ENCODE results near the gene FBXW11.

DNA sequence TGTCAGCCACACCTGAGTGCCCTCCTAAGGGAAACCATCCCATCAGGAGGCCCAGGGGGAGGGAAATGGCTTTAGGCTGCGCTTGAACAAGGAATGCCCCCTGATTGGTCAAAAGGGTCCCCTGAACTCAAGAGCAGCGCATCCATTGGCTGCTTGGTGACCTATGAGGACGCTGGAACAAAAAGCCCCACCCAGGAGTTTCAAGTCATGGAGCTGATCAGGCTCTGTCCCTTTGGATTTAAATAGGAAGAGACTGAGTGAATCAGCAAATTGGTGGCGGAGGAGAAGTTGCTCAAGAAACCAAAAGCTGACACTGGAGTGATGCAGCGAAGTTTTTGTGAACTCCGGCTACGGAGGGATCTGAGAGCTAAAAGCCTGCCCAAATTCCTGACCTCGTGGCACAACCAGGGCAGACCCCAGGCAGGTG lies 154.2 kb downstream of the FBXW11 start:
- TF ChIP-seq, protein P1, sequence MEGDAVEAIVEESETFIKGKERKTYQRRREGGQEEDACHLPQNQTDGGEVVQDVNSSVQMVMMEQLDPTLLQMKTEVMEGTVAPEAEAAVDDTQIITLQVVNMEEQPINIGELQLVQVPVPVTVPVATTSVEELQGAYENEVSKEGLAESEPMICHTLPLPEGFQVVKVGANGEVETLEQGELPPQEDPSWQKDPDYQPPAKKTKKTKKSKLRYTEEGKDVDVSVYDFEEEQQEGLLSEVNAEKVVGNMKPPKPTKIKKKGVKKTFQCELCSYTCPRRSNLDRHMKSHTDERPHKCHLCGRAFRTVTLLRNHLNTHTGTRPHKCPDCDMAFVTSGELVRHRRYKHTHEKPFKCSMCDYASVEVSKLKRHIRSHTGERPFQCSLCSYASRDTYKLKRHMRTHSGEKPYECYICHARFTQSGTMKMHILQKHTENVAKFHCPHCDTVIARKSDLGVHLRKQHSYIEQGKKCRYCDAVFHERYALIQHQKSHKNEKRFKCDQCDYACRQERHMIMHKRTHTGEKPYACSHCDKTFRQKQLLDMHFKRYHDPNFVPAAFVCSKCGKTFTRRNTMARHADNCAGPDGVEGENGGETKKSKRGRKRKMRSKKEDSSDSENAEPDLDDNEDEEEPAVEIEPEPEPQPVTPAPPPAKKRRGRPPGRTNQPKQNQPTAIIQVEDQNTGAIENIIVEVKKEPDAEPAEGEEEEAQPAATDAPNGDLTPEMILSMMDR (IDR thresholded peaks at IDR 0.05): no peak
- TF ChIP-seq POLR2AphosphoS5 (IDR thresholded peaks at IDR 0.05) (no peak), POLR2A (IDR thresholded peaks at IDR 0.05) (no peak)
